WTC11 (cell line): Measurements from ENCODE around the gene TMEM176B.

Experiments
- CTCF ChIP-seq: fragments of 200-600 bp; IDR thresholded peaks from 2 replicates; pipeline ENCODE4 v1.8.0; 2022; ENCODE audit warnings: antibody characterized with exemption
- FOXJ3 ChIP-seq: sonication (generic); formaldehyde crosslinking; IDR thresholded peaks from 2 replicates; pipeline ENCODE4 v1.9.0; 2021; ENCODE audit warnings: missing genetic modification reagents, mild to moderate bottlenecking, borderline replicate concordance
- NR2C2 ChIP-seq: sonication (generic); formaldehyde crosslinking; IDR thresholded peaks from 2 replicates; pipeline ENCODE4 v1.8.0; 2022; ENCODE audit warnings: mild to moderate bottlenecking, missing genetic modification reagents
- ZNF281 ChIP-seq: sonication (generic); formaldehyde crosslinking; IDR thresholded peaks from 2 replicates; pipeline ENCODE4 v1.8.0; 2023; ENCODE audit warnings: mild to moderate bottlenecking, missing genetic modification reagents

- no peak for TF ChIP-seq FOXJ3
- TF ChIP-seq CTCF, result no peak
- no peak for TF ChIP-seq ZNF281
- no peak for TF ChIP-seq NR2C2
Measured at GRCh38 chr7:150784954-150785353, 15.2 kb downstream of the TMEM176B start.
